T-helper 1 cell treated with Interleukin-12 subunit alpha and Interleukin-12 subunit beta and Interleukin-4 antibody, amounts not matched to agents 30 ng/mL and 1 ng/mL, for 36 hours (primary cell): ENCODE data around the gene B3GNT5. TPM values are rescaled to one million over a fixed set of nuclear protein-coding genes. Genes with fewer than 3 reads are reported as not detected.
"Not testable (repeated sequence)": the region's sequence is repeated elsewhere in the genome, so short reads cannot be mapped to it uniquely, and the experiment has no call there.

Source experiments
- intact Hi-C: fragments of 100-400 bp; cut with micrococcal nuclease; formaldehyde crosslinking; loops from one replicate; pipeline ENCODE4 v1.15.1; 2024
- total RNA-seq: library from RNA; stranded (reverse); gene quantifications from 2 replicates; pipeline ENCODE4 v1.2.3, GENCODE V29; 2022

The B3GNT5 gene
- total RNA-seq, 1 donor from 2014 or later = 2.0 TPM

DNA sequence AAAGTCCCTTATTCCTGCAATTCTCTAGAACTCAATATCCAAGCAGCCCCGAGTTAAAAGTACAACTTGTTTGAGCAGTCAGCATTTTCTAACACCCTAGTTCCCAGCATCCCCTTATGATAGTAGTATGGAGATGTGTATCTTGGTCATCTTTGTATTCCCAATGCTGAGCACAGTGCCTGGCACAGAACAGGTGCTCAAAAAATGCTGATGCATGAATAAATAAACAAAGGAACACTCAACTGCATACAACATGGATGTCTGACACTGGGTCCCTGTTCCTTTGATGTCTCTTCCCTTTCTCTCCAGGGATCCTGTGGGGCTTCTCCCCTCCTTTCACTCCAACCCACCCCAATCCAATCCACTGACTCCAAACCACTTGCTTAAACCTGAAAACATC is 23.9 kb upstream of the B3GNT5 start:
- intact Hi-C loops = no loop called here

DNA sequence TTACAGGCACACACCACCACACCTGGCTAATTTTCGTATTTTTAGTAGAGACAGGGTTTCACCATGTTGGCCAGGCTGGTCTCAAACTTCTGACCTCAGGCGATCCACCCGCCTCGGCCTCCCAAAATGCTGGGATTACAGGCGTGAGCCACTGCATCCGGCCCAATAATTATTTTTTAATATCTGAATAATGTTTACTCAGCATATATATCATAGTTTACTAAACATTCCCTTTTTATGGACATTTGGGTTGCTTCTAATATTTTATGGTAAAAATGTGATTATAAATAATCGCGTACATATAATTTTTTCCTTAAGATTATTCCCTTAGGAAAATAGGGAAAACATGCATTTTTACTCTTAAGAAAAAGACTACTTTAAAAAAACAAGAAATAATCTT is 22.8 kb upstream of the B3GNT5 start:
- intact Hi-C loops = not testable (repeated sequence)

DNA sequence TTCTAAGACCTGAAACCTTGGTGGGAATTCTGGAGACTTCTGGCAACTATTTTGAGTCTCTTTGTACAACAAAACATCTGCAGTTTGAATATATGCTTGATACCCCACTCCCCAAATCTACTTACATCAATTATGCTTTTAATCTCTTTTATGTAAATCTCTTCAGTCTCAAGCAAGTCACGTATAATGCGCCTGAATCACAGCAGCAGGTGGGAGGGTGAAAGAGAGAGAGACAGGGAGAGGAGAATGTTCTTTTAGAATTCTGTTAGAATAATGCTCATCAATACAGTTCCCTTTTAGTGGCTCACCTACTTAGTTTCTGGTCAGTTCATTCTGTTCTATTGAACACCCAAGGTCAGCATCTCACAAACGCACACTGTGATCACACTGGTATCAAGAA is 22.2 kb upstream of the B3GNT5 start:
- intact Hi-C loops = no loop called here

- intact Hi-C loops = no loop called here
These were observed 19.1 kb upstream of the B3GNT5 start for GRCh38 chr3:183233966-183234365.

- intact Hi-C loops = no loop called here
These were observed 14.0 kb upstream of the B3GNT5 start for GRCh38 chr3:183239046-183239445.

DNA sequence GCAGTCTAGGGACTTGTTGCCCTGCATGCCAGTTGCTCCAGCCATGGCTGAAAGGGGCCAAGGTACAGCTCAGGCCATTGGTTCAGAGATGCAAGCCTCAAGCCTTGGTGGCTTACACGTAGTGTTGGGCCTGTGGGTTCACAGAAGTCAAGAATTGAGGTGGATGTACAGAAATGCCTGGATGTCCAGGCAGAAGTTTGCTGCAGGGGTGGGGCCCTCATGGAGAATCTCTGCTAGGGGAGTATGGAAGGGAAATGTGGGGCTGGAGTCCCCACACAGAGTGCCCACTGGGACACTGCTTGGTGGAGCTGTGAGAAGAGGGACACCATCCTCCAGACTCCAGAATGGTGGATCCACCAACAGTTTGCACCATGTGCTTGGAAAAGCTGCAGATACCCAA is 10.6 kb upstream of the B3GNT5 start:
- intact Hi-C loops = no loop called here

- intact Hi-C loops = no loop called here
These were observed 8.8 kb upstream of the B3GNT5 start for GRCh38 chr3:183244219-183244618.

GRCh38 chr3:183244981-183245476 is 8.0 kb upstream of the B3GNT5 start:
- intact Hi-C loops = no loop called here

- intact Hi-C loops = no loop called here
These were observed 6.0 kb upstream of the B3GNT5 start for GRCh38 chr3:183247011-183247589.

DNA sequence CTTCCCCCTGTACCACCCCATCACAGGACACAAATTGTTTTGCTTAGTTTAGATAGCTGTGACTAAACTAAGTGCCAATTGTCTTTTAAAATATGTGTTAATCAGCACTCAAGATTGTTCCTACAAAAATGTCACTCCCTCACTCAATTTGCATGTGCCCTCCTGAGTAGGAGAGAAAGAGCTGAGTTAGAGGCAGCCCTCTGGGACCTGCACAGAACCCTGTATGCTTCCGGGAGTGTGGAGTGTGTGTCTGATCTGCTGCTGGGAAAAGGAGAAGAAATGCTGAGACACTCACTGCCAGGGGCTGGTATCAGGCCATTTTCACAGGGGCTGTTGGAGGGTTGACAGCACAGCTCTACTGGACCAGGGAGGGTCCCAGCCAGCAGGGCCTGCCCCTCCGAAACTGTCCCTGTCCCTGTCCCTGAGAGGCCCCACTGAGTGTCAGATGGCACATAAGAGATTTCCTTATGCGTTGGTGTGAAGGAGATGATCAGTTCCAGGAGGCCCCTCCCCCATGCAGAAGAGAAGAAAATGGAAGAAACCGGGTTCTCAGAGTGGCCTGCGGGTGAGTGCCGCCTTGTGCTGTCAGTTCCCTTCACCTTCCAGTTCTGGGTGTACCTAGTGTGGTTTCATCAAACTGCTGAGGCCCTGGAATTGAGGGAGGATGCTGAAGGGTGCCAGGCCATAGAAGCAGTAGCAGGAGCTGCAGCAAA is 3.9 kb upstream of the B3GNT5 start:
- intact Hi-C loops = no loop called here

- intact Hi-C loops = loop anchor here (5.0 to 10.0 kb wide), 3 partner anchors 55 to 633 kb away; partner anchors contain the start of gene PARL
These were observed 803 bp upstream of the B3GNT5 start for GRCh38 chr3:183252118-183252782.

GRCh38 chr3:183253528-183254486 is 754 bp downstream of the B3GNT5 start:
- intact Hi-C loops = loop anchor here (1.0 to 10.0 kb wide), 7 partner anchors 30 to 631 kb away; partner anchors contain the start of gene PARL

GRCh38 chr3:183254487-183255347 is 1.7 kb downstream of the B3GNT5 start:
- intact Hi-C loops = loop anchor here (1.0 to 10.0 kb wide), 4 partner anchors 53 to 630 kb away; partner anchors contain the start of gene PARL

DNA sequence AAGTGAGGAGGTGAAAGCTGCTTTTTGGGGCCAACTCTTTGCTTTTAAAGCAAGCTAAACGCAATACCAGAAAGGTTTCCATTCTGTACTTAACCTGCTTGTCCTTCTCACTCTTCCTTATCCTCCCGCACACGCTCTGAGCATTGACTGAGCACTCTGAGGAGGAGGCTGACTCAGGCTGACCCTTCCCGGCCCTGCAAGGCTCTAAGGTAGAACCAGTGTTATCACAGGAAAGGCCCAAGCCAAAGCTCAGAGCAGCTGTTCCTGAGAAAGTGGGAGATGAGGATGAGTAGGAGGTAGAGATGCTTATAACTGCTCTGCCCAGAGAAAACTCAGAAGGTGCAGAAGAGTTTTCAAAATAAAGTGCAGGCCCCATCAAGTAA is 2.3 kb downstream of the B3GNT5 start:
- intact Hi-C loops = loop anchor here (10.0 kb wide), 1 partner anchor 629 kb away; the partner anchor contains the start of gene PARL

GRCh38 chr3:183259087-183259486 is 6.0 kb downstream of the B3GNT5 start:
- intact Hi-C loops = loop anchor here (10.0 kb wide), 1 partner anchor 626 kb away; the partner anchor contains the start of gene PARL

GRCh38 chr3:183259621-183260020 is 6.6 kb downstream of the B3GNT5 start:
- intact Hi-C loops = loop anchor here (10.0 kb wide), 1 partner anchor 625 kb away; the partner anchor contains the start of gene PARL

DNA sequence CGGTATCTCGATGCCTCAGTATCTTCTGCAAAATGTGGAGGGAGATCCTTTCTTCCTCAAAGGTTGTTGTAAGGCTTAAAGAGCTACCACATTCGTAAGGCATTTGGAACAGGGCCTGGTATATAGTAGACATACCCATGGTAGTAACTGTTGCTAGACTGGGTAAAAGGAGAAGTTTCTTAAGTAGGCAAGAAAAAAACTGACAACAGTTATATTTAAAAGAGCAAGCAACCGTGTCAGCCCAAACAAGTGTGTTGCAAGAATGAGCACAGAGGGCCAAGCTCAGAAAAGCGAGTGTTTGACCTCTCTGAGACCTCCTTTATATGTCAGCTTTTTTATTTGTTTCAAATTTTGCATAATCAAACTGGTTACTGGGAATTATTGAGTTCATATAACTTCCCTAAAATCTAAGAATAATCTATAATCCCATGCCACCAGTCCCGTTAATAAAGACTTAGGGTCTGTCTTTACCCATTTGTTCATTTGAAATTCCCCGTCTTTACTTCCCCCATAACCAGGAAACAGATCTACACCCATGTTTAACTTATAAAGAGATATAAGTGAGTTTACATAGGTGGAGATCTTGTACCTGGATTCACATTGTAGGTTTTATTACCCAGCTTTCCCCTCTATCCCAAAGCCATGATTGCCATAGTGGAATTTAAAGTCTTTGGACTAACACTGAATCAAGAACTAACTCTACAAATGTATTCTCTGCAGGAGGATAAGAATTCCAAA is 7.3 kb downstream of the B3GNT5 start:
- intact Hi-C loops = no loop called here

DNA sequence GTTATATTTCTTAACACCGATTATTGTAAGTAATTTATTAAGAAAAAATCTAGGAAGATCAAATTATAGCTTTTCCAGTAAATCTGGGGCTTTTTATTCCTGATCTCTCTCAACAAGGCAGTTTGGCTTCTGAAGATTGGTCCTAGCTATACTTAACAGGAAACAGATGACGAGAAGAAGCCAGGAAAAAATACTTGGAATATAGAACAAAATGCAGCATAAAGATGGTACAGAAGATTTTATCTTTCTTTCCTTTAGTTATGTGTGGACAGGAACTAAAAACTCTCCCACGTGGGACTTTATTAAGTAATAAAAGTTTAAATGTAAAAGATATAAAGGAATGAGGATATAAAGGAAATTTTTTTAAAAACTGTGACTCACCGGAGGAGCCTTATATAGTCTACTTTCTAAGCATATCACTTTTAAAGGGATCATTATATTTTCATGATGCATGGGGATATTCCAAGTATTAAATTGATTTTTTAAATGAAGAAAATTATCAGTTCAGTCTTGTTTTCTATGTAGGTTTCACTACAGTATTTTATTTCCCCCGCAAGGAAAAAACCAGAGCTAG is 8.2 kb downstream of the B3GNT5 start:
- intact Hi-C loops = no loop called here

GRCh38 chr3:183262875-183263378 is 9.9 kb downstream of the B3GNT5 start:
- intact Hi-C loops = no loop called here
